Mucosa of descending colon (tissue), 3 donors: ENCODE data around the gene BMERB1. TPM values are rescaled to one million over a fixed set of nuclear protein-coding genes. Genes with fewer than 3 reads are reported as not detected.

Experiments
- ATAC-seq: fragments of 200-7000 bp; cut with Tn5 transposase; one replicate; pipeline ENCODE4 v1.9.1; 2020; ENCODE audit warnings: mild to moderate bottlenecking, moderate library complexity
- DNase-seq, 3 donors: peaks; one replicate each; pipeline ENCODE4 v3.0.0-alpha.2; 2020
- H3K36me3 ChIP-seq: fragments of 200-600 bp; one replicate; pipeline ENCODE4 v1.8.0; 2021; ENCODE audit warnings: low read depth, mild to moderate bottlenecking
- H3K4me1 ChIP-seq: fragments of 200-600 bp; one replicate; pipeline ENCODE4 v1.8.0; 2021; ENCODE audit warnings: low read depth, mild to moderate bottlenecking
- H3K4me3 ChIP-seq: fragments of 200-600 bp; one replicate; pipeline ENCODE4 v1.8.0; 2021; ENCODE audit warnings: mild to moderate bottlenecking
- H3K9me3 ChIP-seq: fragments of 200-600 bp; one replicate; pipeline ENCODE4 v1.8.0; 2021; ENCODE audit warnings: mild to moderate bottlenecking
- CTCF ChIP-seq: fragments of 200-600 bp; IDR thresholded peaks from one replicate; pipeline ENCODE4 v1.8.0; 2022; ENCODE audit warnings: antibody characterized with exemption, mild to moderate bottlenecking
- intact Hi-C, 2 donors: fragments of 100-400 bp; cut with DNase I in 1 of 2; cut with micrococcal nuclease in 1 of 2; formaldehyde crosslinking; loops; one replicate each; pipeline versions ENCODE4 v1.11.0 to v1.11.1; 2022; cut with DNase I, micrococcal nuclease
- total RNA-seq, 3 donors: library from RNA; stranded (reverse); fragmentation: NEBNext Ultra II Directional in 2 of 3; extraction: Animal tissue kit (Norgen Biotek cat#: 25700) in 2 of 3; gene quantifications; one replicate each; pipeline versions ENCODE4 v1.2.1 to v1.2.4, GENCODE V29; 2021 to 2023
- donor health status: DM: no; HTN: no; CAD: no; lungs with moderate emphysema.
- donor health status: DM: no; HTN: no; CAD: no.
- donor health status: DM: no; HTN: yes; CAD: no.

Gene BMERB1
- total RNA-seq, 3 donors from 2014 or later: 5.4 to 54.3 (median 9.1) TPM

GRCh38 chr16:15621889-15622288 lies 187.5 kb downstream of the BMERB1 start:
- Histone ChIP-seq H3K36me3 (no peaks in the 10 kb centered on the region), H3K4me1 (no peaks in the 10 kb centered on the region), H3K4me3 (no peak overlapping the region), H3K9me3 (no peaks in the 10 kb centered on the region)
- DNase-seq (no peak), ATAC-seq (no peak)
- intact Hi-C loops: no loop called here
- TF ChIP-seq CTCF: no peak

- intact Hi-C loops: no loop called here
- no peak for DNase-seq
- no peak for ATAC-seq
- H3K4me1 ChIP-seq: no peaks in the 10 kb centered on the region
- no peaks in the 10 kb centered on the region for H3K9me3 ChIP-seq
- H3K36me3 ChIP-seq: peaks cover 5% of the 10 kb centered on the region
- H3K4me3 ChIP-seq: no peak overlapping the region
- no peak for TF ChIP-seq CTCF
Measured at GRCh38 chr16:15631730-15632409, 197.5 kb downstream of the BMERB1 start.

- H3K36me3 ChIP-seq: no peaks in the 10 kb centered on the region
- no peak for TF ChIP-seq CTCF
- intact Hi-C loops: no loop called here
- DNase-seq: no peak
- H3K4me3 ChIP-seq: no peak overlapping the region
- no peaks in the 10 kb centered on the region for H3K9me3 ChIP-seq
- ATAC-seq: no peak
- H3K4me1 ChIP-seq: no peaks in the 10 kb centered on the region
Measured at GRCh38 chr16:15635926-15636325, 201.5 kb downstream of the BMERB1 start.

GRCh38 chr16:15636392-15636873 lies 202.0 kb downstream of the BMERB1 start:
- peak; percentile 58 for ATAC-seq

More at GRCh38 chr16:15636392-15636873, 202.0 kb downstream of the BMERB1 start:
- TF ChIP-seq CTCF: no peak
- no peaks in the 10 kb centered on the region for H3K9me3 ChIP-seq
- no peak overlapping the region for H3K4me3 ChIP-seq
- no peaks in the 10 kb centered on the region for H3K36me3 ChIP-seq
- intact Hi-C loops: no loop called here
- H3K4me1 ChIP-seq: peaks cover 4% of the 10 kb centered on the region
- DNase-seq: no peak

Other genes with a start within 250 kb of the BMERB1 start
- 10 to 100 TPM in 2 of 3 donors, 1 to 10 TPM in 1; 5.4 to 49.7 (median 11.0) TPM for gene NPIPA5, start 56.3 kb upstream of the BMERB1 start, total RNA-seq
- gene MPV17L, start 38.8 kb upstream of the BMERB1 start, total RNA-seq: 1 to 10 TPM; 4.8 to 9.8 (median 8.3) TPM
- 100 to 1,000 TPM in 1 of 3 donors, 10 to 100 TPM in 2; 60.1 to 162 (median 90.9) TPM for gene MARF1, start 208.6 kb downstream of the BMERB1 start, total RNA-seq
- 10 to 100 TPM; 27.2 to 46.6 (median 33.9) TPM for gene NDE1, start 215.7 kb downstream of the BMERB1 start, total RNA-seq